T-helper 2 cell (primary cell): Measurements from ENCODE around the gene TNFSF4.

Experiments used
- DNase-seq, 5 experiments: peaks; one replicate each; pipeline versions ENCODE4 v3.0.0 to v3.0.0-alpha.2; 2012 to 2022

TNFSF4 gene

DNA sequence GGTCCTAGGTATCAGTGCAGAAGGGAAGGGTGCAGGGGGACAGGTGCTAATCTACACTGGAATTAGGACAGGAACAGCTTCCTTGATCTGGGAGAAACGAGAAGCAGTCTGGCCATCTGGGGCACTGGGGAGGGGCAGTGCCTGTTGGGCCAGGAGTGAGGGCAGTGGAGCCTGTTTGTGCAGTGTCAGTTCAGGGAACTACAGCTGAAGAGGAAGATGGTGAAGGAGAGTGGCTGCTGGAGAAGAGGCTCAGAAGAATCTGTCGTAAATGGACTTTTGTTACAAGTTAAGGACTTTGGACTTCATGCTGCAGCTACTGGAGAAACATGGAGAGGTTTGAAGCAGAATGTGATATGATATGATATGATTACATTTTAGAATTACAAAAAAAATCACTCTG lies 3.2 kb upstream of the TNFSF4 start:
- DNase-seq, result no peak

DNA sequence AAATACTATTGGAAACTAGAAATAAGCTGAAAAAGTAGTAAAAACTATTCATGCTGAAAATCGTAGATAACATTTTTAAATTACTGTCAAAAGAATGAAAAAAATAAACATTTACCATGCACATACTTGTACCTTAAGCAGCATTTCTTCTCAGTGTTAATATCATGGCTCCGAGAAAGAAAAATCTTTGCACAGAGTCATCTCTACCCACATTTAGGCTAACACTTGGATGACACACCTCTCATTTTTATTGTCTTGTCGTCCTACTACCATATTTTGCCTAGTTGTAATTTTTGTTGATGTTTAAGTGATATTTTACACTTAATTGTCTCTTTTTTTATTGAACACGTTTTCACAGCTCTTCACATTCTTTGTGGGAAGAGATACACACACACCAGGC lies 1.7 kb upstream of the TNFSF4 start:
- no peak for DNase-seq

DNA sequence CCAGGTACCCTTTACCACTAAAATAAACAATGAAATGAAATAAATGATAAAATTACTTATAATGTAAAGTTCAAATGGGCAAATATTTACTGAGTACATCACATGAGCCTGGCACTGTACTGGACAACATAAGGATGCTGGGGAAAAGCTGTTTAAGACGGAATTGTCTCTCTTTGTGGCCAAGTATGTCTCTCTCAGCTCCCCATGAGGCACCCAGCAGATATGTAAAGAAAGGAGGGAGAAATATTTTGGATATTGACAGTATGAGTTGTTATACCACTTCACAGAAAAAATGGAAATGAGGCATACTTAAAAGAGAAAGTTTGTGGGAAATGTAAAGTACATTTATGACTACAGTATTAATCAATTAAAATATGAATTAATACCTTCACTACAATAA lies 1.0 kb upstream of the TNFSF4 start:
- DNase-seq, result no peak

DNA sequence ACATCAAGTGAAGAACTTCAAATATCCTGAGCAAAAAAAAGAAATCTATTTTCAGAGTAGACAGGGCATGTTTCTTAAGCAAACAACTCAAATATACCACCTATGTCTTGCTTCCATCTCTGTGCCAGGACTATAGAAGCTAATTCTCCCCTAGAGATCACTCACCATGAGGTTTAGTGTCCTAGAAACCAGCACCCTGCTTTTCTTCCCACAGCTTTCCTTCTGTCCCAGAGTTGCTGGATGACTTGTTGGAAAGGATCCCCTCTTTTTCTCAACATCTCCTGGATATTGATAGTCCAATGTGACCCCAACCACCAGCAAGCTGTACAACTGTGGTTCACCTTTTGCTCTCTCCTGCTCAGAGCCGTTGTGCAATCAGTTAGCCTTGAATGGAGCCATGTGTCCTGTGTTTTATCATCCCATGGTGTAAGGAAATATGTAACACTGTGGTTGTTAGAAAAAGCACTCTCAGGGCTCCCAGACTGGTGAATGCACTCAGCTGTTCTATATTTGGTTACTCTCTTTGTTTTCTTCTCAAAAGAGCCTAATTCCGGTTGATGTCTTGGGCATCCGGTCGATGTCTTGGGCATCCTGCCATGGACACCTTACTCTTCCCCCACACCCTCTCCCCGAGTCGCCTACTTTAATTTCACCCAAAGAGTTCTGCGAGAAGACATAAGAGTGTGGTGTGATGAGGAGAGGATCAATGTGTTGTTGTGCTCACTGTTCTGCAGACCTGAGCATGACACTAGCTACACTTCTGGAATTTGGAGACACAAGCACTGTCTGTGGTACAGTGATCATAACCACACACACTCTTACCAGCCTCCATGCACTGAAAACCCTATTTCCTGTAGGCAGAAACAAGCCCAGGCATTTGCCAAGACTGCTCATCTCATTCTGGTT lies 1.7 kb downstream of the TNFSF4 start:
- peak in 2 of 5 experiments; percentile 37 to 72 for DNase-seq

DNA sequence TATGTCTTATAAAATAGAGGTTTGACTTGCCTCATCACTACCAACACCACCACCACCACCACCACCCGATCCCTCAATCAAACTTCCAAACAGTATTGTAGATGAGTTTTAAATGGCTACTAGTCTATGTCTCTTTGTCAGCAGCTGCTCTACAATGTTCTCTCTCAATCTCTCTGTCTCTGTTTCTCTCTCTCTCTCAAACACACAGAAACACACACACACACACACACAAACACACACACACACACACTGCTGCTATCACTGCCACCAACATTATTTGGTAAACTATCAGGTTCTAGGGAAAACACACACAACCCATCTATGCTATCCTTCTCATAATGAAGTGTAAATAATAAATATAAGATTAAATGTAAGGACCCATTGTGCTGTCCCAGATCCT lies 2.4 kb downstream of the TNFSF4 start:
- DNase-seq, result no peak

DNA sequence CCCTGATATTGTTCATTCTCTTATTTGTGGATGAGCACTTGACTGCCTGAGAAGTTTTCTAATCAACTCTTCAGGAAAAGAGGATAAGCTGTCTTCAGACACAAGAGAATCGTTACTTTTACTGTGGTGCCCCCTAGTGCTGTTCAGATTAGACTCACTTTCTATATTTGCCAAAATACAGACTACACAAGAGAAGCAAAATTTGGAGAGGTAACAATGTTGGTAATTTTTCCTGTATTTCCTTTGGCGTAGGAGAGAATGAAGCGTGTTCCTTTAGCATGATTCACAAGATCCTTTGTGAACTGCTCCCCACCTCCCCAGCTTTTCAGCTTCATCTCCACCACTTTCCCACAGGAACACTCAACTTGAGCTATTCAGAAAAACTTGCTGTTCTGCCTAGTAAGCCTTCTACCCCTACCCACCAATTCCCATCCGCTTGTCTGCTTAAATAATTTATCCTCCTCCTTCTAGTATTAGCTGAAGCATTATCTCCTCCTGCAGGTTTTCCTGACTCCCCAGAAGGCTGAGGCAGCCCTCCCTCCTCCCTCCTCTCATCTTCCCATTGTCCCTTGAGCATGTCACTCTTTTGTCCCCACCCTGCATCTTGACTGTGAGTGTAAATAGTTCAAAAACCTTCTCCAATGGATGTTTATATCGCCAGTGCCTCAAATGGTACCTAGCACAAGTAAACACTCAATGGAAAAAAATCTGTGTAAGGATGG lies 4.5 kb downstream of the TNFSF4 start:
- no peak for DNase-seq

DNA sequence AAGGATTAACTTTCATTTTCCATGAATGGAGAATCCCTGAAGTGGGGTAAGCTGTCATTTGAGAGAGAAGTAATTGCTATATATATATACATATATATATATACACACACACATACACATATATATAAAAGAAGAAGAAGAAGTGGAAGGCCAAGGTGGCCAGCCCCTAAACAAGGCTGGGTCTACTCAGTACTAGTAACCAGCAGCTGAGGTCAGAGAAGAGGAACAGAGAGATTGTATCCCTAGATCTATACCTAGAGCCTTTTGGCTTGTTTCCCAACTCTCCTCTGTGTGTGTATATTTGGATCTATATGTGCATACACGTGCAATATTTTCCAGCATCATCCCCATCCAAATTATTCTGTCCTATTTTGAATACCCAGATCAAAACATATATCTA lies 5.2 kb downstream of the TNFSF4 start:
- DNase-seq, result no peak

DNA sequence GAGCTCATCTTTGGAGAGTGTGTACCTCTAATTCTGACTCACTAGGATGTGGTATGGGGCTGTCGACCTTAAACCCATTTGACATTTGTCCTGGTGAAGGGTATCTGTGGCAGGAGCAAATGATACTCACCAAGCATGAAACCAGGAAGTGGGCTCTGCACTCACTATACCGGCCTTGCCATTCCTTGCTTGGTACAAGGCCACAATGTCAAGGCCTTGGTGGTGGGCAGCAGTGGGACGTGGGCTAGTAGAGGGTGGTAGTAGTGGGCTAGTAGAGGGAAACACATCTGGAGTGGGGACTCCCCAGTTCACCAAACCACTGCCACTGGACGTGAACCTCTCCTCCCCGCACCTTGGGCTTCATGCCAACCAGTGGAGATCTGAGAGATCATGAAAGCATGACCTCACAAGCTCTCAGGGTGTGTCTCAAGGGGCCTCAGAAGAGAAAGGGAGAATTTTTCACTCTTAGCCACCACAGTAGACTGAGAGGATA lies 11.5 kb downstream of the TNFSF4 start:
- peak in 1 of 5 experiments; percentile 61 for DNase-seq

DNA sequence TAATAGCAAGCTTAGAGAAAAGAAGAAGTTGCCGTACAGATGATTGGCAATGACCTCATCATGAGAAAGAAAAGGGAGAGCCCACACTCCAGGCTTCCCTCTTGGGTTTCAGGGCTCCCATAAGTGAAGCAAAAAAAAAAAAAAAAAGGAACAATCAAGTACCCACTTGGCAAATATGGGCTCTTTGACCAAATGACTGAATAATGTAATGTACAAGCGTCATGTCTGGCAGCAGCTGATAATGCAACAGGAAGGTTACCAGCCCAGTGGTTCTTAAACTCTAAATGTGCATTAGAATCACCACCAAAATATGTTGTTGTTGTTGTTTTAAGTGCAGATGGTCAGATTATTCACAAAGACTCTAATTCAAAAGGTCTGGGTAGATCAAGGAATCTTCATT lies 13.5 kb downstream of the TNFSF4 start:
- DNase-seq, result no peak

DNA sequence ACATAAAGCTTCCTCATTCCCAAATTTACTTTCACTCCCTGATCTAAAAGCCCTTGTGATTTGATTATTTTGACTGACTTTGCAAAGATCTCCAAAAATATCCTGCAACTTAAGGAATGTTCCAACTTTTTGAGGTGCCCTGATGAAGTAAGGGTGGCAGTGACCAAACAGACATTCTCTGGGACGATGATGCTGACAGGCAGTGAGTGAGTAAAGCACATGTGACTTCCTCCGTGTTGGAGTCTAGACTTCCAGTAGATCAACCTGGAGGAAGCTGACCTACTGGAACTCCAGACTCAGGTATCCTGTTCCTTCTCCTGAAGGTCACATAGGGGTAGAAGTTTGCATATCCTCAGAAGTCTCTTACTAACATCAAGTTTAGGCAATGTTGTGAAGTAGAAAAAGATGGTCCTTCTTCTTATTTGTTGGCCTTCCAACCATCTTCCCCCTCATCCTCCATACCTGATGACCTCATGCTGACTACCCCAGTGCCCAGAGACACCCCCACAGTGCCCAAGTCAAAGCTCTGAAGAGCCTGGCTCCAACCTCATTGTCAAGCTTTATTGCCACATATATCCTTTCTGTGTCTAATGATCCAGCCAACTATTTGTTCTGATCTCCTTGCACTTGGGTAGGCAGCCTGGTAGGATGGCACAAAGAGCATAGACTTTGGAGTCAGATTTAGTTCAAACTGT lies 16.0 kb downstream of the TNFSF4 start:
- no peak for DNase-seq

DNA sequence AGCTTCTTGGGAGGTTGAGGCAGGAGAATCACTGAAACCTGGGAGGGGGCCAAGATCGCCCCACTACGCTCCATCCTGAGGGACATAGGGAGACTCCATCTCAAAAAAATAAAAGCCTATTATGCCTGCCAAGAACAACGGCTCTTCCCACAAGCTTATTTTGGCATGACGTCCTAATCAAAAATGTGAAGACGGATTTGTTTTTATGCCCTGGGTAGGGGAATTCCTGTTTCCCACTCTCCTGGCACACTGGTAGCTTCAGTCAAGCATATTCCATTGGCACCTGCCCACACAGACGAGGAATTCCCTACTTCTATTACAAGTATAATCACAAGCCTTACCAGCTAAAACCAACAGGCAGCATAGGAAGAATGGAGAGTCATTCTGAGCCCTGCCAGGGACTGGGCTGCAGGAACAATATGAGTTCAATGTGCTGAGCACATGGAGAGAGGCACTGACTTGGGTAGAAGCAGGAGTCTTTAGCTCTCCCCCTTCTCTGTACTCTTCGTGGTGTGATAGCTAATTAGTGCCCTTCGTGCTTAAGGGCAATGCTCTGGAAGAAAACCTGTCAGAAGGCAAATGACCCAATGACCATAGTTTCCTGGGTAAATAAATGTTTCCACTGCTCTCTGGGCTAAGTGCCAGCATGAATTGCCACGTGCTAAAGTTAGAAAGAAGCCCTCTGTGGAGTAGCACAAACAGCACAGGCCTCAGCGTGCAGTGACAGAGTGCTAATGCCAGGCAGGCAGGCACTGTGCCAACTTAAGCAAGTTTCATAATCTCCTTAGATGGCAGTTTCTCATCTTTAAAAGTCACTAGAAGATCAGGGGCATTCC lies 16.8 kb downstream of the TNFSF4 start:
- DNase-seq, result no peak

DNA sequence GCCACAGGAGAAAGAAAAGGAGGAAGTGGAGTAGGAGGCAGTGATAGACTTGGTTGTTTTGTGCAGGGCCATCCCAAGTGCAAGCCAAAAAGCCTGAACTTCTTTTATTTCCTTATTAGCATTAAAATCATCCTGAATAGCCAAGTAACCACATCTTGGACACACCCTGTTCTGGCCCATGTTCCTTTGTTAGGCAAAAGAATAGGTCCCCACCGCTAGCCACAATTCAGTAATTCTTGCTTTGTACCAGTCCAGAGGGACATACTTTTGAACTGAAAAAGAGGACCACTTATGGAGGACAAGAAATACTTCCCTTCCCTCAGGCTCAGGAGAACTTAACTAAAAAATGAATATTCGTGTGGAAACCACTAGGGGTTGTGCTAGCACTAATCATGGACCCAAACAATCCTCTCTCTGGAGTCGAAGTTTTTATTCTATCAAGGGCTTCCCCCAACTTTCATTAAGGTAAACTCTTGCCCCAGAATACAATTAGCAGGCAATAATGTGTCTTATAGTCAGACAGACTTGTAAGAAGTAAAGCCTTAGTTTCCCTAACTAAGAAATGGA lies 19.4 kb downstream of the TNFSF4 start:
- DNase-seq, result no peak

DNA sequence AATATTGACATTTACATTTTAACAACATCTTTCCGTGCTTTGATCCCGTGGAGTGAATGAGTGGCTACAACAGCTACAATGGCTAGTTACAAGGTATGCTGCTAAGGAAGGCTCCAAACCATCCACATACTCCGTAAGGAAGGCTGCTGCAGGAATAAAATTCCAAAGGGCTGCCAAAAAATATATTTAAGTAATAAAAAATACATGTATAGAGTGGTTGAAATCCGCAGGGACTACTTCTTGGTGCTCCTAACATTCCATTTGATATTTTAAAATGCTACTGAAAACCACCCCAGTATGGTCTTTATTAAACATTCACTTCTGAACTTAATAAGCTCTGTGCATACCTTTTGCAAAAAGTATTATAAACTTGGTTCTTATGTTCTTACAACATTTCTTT lies 25.3 kb downstream of the TNFSF4 start:
- no peak for DNase-seq

DNA sequence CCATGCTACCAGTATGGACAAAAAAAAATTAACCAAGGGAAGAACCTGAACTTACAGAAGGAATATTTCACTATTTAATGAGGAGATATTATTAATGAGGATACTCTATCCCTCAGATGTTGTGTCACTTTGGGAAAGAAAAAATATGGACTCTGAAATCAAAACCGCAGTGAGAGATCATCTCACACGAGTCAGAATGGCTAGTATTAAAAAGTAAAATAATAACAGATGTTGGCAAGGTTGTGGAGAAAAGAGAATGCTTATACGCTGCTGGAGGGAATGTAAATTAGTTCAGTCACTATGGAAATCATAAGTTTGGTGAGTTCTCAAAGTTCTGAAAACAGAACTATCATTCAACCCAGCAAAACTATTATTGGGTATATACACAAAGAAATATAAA lies 30.9 kb downstream of the TNFSF4 start:
- DNase-seq, result no peak

DNA sequence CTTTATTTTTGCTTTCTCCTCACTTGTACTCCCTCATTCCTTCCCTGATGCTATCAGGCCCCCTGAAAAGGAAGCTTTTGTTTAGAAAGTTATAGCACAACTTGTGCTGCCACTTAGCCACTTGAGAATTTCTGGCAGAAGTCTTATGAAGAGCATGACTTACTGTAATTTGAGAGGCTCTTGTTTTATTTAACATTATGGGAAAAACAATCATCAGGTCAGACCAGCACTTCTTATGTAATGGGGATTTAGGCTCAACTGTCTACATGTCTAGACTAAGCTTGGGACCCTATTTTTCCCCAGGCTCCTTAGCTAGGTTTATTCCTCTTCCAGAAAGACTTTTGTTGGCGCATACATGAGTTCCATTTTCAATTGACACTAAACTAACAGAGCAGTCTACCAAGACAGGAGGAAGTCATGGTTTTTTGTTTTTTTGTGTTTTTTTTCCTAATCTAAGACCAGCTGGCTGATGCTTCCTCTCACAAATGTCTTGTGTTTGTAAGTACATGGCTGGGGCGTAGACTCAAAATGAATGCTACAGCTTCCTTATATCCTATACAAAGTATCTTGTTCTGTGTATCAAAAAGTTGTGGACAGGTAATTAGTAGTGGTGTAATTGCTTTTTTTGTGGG lies 31.5 kb downstream of the TNFSF4 start:
- DNase-seq, result no peak

DNA sequence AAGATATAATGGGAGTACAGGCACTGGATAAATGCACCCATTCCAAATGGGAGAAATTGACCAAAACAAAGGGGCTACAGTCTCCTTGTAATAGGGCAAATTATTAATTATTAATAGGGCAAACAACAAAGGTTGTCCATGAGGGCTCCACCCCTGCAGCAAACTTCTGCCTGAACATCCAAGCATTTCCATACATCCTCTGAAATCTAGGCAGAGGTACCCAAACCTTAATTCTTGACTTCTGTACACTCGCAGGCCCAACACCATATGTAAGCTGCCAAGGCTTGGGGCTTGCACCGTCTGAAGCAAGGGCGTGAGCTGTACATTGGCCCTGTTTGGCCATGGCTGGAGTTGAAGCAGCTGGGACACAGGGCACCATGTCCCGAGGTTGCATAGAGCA lies 33.7 kb downstream of the TNFSF4 start:
- DNase-seq, result no peak

DNA sequence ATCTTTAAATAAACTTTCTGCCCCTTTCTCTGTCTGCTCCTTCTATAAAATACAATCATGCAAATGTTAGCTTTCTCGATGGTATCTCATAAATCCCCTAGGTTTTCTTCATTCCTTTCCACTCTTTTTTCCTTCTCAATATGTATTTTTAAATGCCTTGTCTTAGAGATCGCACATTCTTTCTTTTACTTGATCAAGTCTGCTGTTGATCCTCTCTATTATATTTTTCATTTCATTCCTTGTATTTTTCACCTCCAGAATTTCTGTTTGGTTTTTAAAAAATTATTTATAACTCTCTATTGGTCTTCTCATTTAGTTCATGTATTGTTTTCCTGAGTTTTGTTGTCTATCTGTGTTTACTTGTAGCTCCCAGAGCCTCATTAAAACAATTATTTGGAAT lies 36.0 kb downstream of the TNFSF4 start:
- DNase-seq, result no peak

DNA sequence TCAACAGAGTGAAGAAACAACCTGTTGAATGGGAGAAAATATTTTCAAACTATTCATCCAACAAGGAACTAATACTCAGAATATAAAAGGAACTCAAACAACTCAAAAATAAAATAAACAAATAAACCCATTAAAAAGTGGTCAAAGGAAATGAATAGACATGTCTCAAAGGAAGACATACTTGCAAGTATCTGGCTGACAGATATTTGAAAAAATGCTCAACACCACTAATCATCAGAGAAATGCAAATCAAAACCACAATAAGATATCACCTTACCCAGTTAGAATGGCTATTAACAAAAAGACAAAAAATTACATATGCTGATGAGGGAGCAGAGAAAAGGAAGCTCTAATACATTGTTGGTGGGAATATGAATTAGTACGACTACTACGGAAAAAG lies 38.2 kb downstream of the TNFSF4 start:
- DNase-seq, result no peak

DNA sequence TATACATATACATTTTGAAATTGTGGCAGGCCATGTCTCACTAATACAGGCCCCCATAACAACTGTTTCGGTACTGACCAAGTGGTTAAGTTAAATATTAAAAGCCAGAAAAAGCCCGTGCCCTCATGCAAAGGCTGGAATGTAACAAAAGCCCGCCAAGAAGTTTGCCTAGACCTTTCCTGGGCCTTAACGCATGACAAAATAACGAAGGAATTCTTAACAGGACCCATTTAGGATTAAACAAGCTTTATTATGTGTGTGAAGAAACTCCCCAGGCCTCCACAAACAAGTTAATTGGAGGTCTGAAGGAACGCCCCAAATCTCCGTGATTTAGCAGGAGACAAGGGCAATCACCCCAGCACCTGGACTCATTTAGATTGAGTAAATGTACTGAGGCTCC lies 42.4 kb downstream of the TNFSF4 start:
- no peak for DNase-seq

DNA sequence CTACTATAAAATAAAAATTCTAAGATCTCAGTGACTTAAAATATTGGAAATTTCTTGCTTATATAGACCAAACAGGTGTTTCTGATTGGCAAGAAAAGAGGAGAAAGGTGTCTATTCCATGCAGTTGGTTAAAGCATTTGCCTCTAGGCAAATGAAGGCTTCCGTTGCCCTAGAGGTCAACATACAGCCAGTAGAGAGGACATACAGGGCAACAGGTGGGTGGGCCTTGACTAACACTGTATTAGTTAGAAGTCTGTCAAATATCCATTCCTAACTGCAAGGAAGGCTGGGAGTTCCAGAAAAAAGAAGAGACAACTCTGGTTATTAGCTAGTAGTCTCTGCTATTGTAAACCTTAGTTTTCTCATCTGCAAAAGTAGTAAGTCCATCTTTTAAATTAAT lies 43.0 kb downstream of the TNFSF4 start:
- no peak for DNase-seq

DNA sequence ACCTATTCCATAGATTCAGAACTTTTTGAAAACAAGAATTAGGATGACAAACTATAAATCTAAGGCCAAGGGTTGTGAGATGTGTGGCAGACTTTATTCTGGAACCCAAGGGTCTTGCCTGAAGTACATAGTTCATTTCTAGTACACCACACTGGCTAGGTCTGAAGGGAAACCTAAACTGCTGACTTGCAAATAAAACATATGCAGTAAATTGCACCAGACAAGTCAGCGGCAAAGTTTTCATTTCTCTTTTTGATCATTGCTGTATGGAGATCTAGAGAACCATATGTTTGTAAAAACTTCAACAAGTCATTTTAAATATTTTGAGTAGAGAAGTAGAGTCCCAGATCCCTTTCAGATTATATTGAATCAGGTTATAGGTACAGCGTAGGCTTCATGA lies 43.9 kb downstream of the TNFSF4 start:
- DNase-seq, result no peak

DNA sequence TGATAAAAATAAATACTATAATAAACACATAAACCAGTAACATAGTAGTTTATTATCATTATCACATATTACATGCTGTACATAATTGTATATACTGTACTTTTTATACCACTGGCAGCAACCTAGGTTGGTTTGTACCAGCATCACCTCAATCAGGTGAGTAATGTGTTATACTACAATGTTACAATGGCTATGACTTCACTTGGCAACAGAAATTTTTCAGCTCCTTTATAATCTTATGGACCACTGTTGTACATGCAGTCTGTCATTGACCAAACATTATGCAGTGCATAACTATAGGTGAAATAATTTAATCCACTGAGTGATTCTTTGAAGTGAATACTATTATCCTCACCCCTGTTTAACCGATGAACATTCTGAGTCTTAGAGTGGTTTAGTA lies 44.5 kb downstream of the TNFSF4 start:
- no peak for DNase-seq
